Gastrocnemius medialis (tissue), 4 donors: ENCODE results near the gene SLC24A3.

Source experiments
- POLR2A ChIP-seq, 2 donors: fragments of 450-650 bp; IDR thresholded peaks; one replicate each; pipeline ENCODE4 v1.6.1; 2017; ENCODE audit warnings: antibody characterized with exemption in 2 of 2, mild to moderate bottlenecking in 2 of 2, moderate library complexity in 2 of 2
- TF ChIP-seq, protein P1 (sequence below), 5 experiments: fragments of 450-650 bp in 3 of 5; fragments of 200-600 bp in 2 of 5; sonication (generic) in 2 of 5; IDR thresholded peaks in 4 of 5; conservative IDR thresholded peaks in 1 of 5; 1 replicate in 4 of 5; 2 replicates in 1 of 5; pipeline ENCODE4 v1.5.1; 2016 to 2019; ENCODE audit warnings: antibody characterized with exemption in 5 of 5, mild to moderate bottlenecking in 3 of 5, moderate library complexity in 3 of 5

DNA sequence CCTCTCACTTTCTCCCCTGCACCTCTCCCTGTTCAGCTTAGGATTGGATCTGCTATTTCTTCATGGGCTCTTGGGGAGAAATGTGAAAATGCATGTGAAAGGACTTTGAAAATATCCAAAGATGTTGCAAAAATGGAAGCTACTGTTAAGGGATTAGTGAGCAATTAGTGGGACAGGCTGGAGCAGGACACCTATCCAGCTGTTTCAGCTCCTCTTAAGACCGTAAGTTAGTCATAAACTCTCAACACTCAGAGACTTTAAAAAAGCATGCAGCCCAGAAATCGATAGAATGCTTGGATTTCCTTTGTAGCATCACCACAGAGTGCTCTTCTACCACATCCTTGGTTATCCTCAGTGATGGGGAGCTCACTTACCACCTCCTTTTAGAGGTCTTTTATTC lies 88.7 kb downstream of the SLC24A3 start:
- TF ChIP-seq, protein P1, sequence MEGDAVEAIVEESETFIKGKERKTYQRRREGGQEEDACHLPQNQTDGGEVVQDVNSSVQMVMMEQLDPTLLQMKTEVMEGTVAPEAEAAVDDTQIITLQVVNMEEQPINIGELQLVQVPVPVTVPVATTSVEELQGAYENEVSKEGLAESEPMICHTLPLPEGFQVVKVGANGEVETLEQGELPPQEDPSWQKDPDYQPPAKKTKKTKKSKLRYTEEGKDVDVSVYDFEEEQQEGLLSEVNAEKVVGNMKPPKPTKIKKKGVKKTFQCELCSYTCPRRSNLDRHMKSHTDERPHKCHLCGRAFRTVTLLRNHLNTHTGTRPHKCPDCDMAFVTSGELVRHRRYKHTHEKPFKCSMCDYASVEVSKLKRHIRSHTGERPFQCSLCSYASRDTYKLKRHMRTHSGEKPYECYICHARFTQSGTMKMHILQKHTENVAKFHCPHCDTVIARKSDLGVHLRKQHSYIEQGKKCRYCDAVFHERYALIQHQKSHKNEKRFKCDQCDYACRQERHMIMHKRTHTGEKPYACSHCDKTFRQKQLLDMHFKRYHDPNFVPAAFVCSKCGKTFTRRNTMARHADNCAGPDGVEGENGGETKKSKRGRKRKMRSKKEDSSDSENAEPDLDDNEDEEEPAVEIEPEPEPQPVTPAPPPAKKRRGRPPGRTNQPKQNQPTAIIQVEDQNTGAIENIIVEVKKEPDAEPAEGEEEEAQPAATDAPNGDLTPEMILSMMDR (IDR thresholded peaks at IDR 0.05 in 4 of 5, conservative IDR thresholded peaks at IDR 0.05 in 1 of 5): no peak
- TF ChIP-seq POLR2A (IDR thresholded peaks at IDR 0.05): no peak
